ENCODE results near the gene AKAP1. TPM values are rescaled to one million over a fixed set of nuclear protein-coding genes. Genes with fewer than 3 reads are reported as not detected.

The AKAP1 gene
- polyA plus RNA-seq, 1 donor = 90.7 TPM

DNA sequence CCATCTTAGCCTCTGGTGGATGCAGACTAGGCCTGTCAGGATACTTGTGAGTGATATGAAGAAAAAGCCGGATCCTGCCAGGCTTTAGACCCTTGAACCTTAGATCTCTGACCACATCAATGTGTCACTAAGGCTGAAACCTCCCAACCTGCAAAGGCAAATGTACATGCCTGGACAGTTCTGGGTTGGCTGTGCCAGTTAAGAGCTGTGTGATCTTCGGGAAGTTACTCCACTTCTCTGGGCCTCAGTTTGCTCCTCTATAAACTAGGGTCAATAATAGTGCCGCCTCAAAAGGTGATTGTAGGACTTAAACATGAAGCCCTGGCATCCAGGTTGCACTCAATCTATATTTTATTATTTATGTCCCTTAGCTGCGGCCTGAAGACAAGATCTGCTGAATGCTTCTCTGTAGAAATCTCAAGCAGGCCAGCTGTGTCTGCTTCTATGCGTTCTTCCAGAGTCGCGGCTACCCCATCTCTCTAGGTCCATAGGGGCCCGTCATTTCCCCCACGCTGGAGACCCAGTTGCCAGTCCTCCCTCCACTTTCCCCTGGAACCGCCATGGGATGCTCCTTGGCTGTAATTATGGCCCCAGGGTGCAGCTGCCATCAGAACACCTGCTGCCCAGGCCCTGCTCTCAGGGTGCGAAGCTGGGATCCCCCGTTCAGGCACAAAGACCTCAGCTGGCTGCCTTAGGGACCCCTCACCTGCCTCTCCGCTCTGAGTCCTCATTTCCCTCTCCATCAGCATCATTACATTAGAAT lies 50.2 kb downstream of the AKAP1 start:
- DNase-seq = no peak

DNA sequence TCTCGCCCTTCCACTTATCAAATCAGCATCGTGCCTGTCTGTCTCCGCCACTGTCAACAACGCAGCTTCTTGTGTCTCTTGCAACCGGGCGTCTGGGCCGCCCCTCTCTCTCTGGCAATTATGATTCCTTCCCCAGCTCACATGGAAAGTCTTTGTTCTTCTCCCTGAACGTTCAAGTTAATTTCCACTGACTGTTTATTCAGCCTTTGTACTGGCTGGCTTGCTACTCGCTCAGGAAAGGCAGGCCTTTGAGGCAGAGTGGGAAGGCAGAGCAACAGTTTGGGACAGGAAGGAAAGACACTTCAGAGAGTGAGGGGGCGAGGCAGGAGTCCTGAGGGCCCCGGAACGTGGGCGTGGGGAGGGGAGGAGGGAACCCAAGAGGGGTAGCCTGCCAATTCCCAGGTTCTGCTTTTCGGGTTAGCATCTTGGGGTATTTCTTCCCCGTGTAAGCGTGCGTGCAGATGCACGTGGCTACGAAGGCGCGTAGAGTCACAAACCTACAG lies 50.8 kb downstream of the AKAP1 start:
- peak; percentile 19 for DNase-seq

DNA sequence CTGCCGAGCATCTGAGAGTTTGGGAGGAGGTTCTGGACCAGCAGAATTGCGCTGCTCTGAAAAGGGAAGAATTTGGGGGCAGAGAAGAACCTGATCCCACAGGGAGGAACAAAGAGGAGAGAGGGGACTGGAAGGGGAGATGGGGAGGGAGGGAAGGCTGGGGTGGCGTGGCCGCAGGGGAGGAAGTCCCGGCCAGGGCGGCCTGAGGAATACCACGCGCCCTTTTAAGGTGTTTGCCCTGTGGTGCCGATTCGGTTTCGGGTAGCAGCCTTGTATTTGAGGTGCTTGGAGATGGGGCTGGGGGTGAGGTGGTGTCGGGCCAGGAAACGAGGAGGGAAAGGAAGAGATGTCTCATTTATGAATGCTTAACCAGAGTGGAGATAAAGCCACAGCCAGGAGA lies 51.3 kb downstream of the AKAP1 start:
- no peak for DNase-seq

DNA sequence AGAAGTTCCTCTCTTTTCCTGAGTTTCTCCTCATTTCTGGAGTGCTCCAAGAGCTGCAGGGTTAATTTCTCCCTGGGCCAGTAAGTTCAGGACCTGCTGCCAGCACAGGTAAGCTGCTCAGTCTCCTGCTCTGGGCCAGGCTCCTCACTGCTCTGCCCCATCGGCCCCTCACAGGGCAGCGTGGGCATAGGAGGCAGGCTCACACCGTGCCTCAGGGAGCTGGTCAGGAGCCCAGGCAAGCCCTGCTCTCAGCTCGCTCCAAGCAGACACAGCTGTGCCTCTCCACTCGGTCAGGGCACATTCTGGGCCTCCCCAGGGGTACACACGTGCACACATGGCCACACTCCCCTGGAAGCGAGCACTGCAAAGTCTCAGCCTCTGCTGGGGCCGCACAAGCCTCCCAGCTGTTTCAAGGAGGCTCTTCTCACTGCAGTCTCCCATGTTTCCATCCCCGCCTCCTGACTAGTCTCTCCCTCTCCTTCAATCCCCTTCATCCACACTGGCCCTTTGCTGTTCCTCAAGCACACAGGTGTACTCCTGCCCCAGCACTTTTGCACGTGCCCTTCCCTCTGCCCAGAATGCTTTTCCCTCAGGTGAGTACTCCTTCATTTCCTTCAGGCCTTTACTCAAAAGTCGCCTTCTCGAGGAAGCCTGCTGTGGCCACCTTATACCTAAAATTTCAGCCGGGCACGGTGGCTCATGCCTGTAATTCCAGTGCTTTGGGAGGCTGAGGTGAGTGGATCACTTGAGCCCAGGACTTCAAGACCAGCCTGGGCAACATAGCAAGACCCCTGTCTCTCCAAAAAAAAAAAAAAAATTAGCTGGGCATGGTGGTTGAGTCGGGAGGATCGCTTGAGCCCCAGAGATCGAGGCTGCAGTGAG lies 53.2 kb downstream of the AKAP1 start:
- DNase-seq = no peak

DNA sequence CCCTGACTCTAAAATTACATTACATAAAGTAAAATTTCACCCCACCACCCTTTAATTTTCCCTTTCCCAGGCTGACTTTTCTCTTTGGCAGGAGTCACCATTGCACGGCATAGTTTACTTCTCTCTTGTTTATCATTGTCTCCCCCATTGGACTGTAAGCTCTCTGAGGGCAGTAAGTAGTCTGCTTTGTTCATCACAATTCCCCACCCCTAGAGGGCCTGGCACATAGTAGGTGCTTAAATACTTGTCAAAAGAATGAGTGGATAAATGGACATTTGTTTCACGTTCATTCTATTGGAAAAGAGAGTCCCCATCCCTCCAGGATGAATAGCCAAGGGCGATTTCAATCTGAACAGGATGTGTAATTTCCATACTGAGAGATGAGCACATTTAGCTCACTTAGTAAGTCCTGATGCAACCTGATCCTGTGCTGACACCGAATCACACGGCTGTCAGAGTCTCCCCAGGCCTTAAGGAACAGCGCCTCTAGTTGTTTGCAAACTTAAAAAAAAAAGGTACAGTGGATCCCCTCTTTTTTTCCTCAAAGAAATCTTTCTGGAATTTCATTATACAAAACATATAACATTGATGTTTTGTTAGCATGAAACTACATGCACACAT lies 54.0 kb downstream of the AKAP1 start:
- no peak for DNase-seq

DNA sequence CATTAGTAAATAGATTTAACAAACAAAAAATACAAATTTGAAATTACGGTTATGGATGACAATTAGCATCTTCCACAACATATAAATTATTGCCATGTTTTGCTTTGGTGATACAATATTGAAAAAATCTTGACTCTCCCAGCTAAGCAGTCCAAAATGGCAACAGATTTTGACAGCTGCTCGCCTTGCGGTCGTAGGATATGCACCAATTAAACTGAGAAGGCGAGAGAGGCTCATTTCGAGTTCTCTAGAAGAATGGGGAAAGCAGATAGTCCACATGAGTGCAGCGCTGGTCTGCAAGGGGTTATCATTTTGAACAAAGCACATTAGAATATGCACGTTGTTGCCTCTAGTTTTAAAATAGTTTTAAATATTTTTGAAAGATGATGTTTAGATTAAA lies 55.3 kb downstream of the AKAP1 start:
- no peak for DNase-seq

DNA sequence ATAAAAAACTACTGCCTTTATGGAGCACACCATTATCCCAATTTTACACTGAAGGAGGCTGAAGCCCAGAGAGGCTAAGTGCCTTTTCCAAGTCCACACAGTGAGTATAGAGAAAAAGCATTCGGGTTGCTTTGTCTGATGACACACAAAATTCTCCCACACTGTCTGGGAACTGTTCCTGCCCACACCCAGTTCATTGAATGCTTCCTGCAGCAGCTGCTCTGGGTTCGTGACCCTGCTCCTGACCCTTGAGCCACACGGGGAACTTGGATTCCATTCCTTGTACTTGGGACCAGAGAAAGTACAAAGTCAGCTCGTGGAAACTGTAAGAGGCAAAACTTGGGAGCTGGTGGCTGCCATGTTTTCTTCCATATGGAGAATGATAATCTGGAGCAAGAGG lies 57.9 kb downstream of the AKAP1 start:
- DNase-seq = no peak

DNA sequence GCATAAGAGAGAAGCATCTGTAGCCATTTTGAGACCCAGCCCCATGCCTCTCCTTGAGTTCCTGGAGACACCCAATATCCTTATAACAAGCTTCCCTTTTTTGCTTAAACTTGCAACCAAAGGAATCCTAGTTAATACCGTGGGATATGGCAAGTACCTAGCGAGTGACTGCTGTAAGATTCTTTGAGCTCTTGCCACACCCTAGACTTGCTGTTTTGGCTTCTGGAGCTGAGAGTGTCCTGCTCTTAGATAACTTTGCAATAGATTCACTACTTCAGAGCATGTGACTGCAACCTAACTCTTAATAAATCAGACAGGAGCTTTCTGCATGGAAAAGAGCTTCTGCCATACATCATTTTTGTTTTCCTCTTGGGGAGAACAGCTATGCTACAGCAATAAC lies 58.3 kb downstream of the AKAP1 start:
- DNase-seq = no peak

DNA sequence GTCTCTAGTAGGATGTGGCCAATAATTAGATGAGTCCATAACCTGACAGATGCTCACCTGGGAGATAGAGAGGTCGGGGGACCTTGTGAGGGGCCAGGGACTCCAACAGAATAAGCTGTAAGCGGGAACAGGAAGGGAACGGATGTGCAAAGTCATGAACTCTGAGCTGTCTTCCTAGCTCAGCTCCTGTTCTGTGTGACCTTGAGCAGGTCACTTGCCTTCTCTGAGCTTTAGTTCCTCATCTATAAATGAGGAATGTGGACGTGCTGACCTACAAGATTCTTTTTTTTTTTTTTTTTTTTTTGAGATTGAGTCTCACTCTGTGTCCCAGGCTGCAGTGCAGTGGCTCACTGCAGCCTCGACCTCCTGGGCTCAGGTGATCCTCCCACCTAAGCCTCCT lies 58.9 kb downstream of the AKAP1 start:
- no peak for DNase-seq

DNA sequence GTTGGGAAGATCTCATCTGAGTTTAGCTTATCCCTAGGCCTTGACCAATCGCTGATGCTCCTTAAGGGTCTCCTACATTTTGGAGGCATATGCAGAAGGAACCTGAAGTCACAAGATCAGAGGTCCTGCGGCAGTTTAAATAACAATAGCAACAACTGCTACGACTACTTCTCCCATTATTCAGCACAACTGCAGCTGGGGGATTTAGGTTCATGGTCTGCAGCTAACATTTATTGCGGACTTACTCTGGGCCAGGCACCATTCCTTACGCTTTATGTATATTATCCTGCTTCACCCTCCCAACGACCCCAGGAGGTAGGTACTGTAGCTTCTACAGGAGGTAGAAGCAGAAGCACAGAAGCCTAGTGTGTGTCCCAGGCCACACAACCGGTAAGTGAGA lies 59.5 kb downstream of the AKAP1 start:
- no peak for DNase-seq

DNA sequence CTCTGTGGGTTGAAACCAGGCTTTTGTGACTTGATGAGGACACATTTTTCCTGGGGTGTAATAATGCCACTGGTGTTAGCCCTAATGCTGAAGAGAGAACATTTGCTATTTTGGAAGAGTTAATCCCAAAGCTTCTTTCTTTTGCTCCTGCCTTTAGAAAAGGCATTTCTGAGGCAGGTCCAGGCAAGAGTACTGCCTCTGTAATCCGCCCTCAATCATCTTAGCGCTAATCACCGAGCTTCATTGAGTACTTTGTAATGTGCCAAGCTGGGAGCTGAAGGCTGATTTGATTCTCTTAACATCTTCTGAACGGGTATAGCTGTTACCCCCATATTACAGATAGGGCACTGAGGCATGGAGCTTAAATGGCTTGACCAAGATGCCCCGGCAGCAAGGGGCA lies 60.3 kb downstream of the AKAP1 start:
- DNase-seq = no peak

DNA sequence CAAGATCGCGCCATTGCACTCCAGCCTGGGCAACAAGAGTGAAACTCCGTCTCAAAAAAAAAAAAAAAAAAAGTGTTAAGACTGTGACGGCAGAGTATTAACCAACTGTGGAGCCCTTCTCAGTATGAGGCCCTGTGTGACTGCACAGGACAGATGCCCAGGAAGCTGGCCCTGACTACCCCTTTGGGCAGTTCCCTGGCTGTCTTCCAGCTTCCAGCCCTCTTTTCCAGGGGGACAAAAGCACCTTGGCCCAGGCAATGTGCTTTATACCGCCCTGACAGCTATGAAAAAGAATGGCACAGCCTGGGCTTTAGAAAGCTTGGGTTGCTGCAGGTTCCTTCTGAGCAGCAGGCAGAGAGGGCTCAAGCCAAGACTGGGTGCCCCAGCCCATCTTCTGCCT lies 61.2 kb downstream of the AKAP1 start:
- DNase-seq = no peak

DNA sequence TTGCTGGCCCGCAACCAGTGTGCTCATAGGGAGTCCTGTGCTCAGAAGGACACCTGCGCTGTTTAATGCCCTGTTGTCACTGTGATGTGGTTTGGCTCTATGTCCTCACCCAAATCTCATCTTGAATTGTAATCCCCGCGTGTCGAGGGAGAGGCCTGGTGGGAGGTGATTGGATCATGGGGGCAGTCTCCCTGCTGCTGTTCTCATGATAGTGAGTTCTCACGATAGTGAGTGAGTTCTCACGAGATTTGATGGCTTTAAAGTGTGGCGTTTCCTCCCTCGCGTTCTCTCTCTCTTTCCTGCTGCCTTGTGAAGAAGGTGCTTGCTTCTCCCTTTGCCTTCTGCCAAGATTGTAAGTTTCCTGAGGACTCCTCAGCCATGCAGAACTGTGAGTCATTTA lies 66.8 kb downstream of the AKAP1 start:
- no peak for DNase-seq

DNA sequence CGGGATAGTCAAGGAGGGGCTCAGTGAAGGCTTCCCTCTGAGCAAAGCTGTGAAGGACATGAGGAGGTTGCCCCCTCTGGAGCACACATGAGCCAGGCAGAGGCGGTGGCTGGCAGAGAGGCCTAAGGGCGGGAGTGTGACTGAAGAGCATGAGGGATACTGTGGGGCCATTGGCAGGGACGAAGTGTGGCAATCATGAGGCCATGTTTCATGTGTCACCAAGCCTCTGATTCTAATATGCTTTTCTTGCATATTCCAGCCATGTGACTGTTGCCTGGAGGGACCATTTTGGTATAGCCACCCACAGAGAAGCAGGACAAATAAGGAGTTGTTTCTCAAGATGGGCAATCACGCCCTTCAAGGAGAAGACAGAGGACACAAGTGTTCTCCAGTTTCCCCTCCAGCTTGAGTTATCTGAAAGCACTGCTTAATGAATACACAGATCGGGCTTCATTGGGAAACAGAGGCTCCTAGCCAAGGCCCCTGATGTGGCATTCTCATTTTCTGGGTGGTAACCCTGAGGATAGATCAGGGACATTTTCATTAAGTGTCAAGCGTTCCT lies 68.0 kb downstream of the AKAP1 start:
- DNase-seq = no peak

DNA sequence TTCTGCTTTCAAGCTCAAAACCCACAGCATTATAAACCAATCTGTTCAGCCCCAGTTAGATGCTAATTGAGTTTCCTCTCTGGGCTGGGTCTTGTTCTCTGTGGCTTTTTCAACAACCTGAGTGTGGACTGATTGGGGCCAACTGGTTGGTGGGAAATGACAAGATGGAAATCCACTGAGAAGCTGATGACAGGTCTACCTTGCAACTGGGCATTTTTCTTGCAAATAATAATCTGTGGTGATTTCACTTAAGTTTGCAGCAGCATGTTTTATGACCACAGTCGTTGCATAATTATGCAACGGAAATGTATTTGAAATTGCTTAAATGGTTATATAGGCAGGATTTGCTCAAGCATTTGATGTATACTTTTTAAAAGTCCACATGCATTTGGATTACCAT lies 69.9 kb downstream of the AKAP1 start:
- no peak for DNase-seq

DNA sequence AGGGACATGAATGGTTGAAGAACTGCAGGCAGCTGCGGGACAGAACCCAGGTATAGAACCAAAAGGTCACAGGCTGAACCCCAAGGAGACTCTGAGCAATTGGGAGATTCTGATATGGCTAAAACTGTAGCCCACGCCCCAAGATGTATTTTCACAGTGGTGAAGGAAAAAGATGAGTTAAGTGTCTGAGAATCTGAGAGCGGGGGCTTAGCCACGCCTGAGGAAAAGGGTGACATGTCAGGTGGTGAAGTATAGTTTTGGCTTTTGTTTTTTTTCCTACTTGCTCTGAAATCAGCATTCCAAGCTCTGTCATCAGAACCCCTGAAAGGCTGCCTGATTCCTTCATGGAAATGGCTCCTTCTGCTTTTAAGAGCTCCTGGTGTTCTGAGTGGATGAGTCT lies 73.3 kb downstream of the AKAP1 start:
- DNase-seq = no peak

DNA sequence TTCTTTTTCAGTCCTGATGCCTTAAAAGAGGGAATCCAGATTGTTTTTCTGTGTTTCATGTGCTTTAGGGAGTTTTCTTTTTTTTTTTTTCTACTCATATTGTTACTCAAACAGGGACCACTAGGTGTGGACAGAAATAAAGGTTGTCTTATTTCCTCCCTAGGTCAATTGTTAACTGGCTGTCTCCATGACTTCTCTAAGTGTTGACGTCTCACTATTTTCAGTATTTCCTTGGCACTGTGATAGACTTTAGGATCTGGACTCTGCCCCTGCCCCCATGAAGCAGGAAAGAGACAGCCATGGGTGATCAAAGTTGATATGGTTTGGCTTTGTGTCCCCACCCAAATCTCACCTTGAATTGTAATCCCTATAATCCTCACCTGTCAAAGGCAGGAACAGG lies 73.7 kb downstream of the AKAP1 start:
- DNase-seq = no peak

DNA sequence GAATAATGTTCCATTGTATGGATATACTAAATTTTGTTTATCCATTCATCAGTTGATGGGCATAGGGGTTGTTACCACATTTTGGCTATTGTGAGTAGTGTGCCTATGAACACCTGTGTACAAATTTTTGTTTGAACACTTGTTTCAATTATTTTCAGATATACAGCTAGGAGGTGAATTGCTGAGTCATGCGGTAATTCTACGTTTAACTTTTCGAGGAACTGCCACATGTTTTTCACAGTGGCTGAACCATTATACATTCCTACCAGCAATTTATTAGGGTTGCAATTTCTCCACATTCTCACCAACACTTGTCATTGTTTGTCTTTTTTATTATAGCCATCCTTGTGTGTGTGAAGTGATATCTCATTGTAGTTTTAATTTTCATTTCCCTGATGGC lies 75.6 kb downstream of the AKAP1 start:
- DNase-seq = no peak

DNA sequence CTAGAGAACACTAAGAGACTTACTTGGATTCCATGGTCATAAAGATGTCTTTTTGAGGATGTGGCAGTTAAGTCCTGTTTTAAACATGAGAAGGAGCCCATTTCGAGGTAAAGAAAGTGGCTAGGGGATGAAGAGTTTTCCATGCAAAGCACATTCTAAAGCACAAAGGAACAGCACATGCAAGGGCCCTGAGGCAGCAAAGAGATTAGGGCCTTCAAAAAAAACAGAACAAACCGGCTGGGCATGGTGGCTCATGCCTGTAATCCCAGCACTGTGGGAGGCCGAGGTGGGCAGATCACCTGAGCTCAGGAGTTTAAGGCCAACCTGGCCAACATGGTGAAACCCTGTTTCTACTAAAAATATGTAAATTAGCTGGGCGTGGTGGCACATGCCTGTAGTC lies 79.8 kb downstream of the AKAP1 start:
- no peak for DNase-seq

DNA sequence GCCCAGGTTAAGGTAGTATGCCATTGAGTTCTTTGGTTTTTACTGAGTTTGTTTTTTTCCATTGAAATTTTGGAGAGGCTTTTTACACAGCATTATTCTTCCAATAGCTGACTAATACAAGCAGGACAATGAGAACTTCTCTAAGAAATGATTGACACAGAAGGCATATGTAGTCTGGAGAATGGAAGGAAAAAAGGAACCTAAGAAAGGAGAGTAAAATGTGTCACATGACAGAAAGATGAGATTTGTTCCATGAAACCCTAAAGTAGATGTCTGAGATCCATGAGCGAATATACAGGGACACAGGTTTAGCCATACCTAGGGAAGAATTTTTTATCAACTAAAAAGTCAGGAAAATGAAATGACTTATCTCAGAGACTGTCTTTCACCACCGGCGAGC lies 80.7 kb downstream of the AKAP1 start:
- no peak for DNase-seq

DNA sequence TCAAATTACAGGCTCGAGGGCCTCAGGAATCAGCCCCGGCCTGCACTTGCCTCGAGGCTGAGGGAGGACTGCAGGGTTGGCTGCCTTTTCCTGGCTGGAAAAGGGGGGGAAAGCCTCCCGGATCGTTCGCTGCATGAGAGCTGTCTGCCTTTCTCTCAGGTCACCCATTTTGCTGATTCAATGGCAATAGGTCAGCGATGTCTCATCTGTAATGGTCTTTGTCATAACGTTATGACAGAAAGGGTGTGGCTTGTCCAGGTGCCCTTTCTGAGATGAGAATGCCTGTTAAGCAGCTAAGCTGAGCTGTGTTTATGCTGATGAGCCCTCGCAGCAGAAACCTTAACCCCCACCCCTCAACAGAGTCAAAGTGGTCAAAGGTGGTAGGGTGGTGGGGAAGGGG lies 81.8 kb downstream of the AKAP1 start:
- DNase-seq = no peak

DNA sequence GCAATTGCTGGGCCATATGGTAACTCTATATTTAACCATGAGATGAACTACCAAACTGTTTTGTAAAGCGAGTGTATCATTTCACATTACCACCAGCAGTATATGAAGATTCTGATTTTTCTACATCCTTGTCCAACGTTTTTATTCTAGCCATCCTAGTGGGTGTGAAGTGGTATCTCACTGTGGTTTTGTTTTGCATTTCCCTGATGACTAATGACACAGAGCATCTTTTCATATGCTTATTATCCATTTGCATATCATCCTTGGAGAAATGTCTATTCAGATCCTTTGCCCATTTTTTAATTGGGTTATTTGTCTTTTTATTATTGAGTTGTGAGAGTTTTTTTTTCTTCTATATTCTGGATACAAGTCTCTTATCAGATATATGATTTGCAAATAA lies 83.6 kb downstream of the AKAP1 start:
- DNase-seq = no peak

DNA sequence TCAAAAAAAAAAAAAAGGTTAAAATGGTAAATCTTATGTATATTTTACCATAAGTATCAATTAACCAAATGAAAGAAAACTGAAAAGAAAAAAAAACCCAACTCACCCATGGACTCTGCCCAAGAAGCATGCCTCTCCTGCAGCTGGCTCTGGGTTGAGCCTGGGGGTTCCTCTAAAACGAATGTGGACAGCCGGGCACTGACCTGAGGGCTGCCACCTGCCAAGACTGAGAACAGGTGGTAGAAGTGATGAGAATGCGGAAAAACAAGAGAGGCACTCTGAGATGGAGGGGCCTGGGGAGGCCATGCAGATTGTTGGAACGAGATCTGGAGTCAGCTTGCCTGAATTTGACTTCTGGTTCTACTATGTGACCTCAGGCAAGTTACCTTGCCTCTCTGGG lies 85.8 kb downstream of the AKAP1 start:
- no peak for DNase-seq

Measured in hindlimb muscle (tissue), 1 donor.